HepG2 (cell line): ENCODE data around the gene CEP97. TPM values are rescaled to one million over a fixed set of nuclear protein-coding genes. Genes with fewer than 3 reads are reported as not detected.

ENCODE experiments used
- ATAC-seq: fragments of 200-7000 bp; cut with Tn5 transposase; 3 replicates; pipeline ENCODE4 v1.9.1; 2020; ENCODE audit warnings: mild to moderate bottlenecking, moderate library complexity
- BruUV-seq: library from RNA; stranded (reverse); fragments of 400-500 nt; replicated peaks from 2 replicates; lab custom pipeline; 2021; lab: Mats Ljungman, UMichigan
- CTCF ChIA-PET: fragments of 300-600 bp; formaldehyde crosslinking; extraction: SDS; loops from one replicate; lab custom pipeline; 2021; ENCODE audit warnings: low total read pairs, inconsistent platforms, low intra/inter-chr PET ratio; lab: Yijun Ruan, JAX
- POLR2A ChIA-PET: fragments of 350-600 bp; sonication (Branson Sonifier 250); formaldehyde crosslinking; loops from one replicate; lab custom pipeline; 2020; ENCODE audit warnings: antibody characterized with exemption, inconsistent platforms; lab: Yijun Ruan, JAX
- DNase-seq: peaks from one replicate; pipeline ENCODE4 v3.0.0-alpha.2; 2015; ENCODE audit warnings: low spot score
- FAIRE-seq: peaks from 3 replicates; lab custom pipeline; 2011; peaks lifted over from hg19 to GRCh38; lab: Jason Lieb, UNC
- H2AFZ ChIP-seq: one replicate; pipeline ENCODE4 v1.6.1; 2011; ENCODE audit warnings: low read length, inconsistent platforms
- H3K27ac ChIP-seq: fragments of 300-600 bp; 3 replicates; pipeline ENCODE4 v1.8.0; 2011; ENCODE audit warnings: mixed run types, mild to moderate bottlenecking, mixed read lengths, low read length, inconsistent platforms; ENCODE audit not compliant: insufficient read depth; ENCODE audit errors: extremely low read length
- H3K27me3 ChIP-seq, 2 experiments: fragments of 200-600 bp in 1 of 2; 2 replicates in 1 of 2; 3 replicates in 1 of 2; pipeline versions ENCODE4 v1.6.0 to v1.8.0; 2011; ENCODE audit warnings: low read length in 2 of 2, mild to moderate bottlenecking in 2 of 2, moderate library complexity in 2 of 2, inconsistent platforms in 1 of 2; ENCODE audit not compliant: insufficient read depth in 2 of 2, control insufficient read depth in 1 of 2
- H3K36me3 ChIP-seq, 2 experiments: fragments of 200-600 bp in 1 of 2; replicated peaks in 1 of 2; 2 replicates in 1 of 2; 3 replicates in 1 of 2; pipeline versions ENCODE4 v1.5.1 to v1.8.0; 2011; ENCODE audit warnings: low read length in 2 of 2, inconsistent platforms in 1 of 2; ENCODE audit not compliant: insufficient read depth in 2 of 2, control insufficient read depth in 1 of 2
- H3K4me1 ChIP-seq: 2 replicates; pipeline ENCODE4 v1.5.1; 2012; ENCODE audit warnings: low read length, inconsistent platforms; ENCODE audit not compliant: insufficient read depth
- H3K4me2 ChIP-seq: 2 replicates; pipeline ENCODE4 v1.6.0; 2011; ENCODE audit warnings: low read depth, low read length, inconsistent platforms
- H3K4me3 ChIP-seq, 3 experiments: fragments of 200-600 bp in 1 of 3; sonication (generic), shearing (Covaris generic) in 1 of 3; replicated peaks in 1 of 3; 2 replicates each; pipeline ENCODE4 v1.5.1; 2011 to 2016; ENCODE audit warnings: low read length in 3 of 3, inconsistent platforms in 2 of 3, low read depth in 2 of 3, mild to moderate bottlenecking in 2 of 3, control low read depth in 1 of 3, mixed read lengths in 1 of 3; ENCODE audit not compliant: insufficient read depth in 1 of 3
- H3K79me2 ChIP-seq: one replicate; pipeline ENCODE4 v1.6.1; 2011; ENCODE audit warnings: low read length, inconsistent platforms; ENCODE audit not compliant: insufficient read depth
- H3K9ac ChIP-seq: 2 replicates; pipeline ENCODE4 v1.6.0; 2011; ENCODE audit warnings: mild to moderate bottlenecking, low read depth, low read length, inconsistent platforms; ENCODE audit not compliant: insufficient read depth
- H3K9me3 ChIP-seq: 2 replicates; pipeline ENCODE4 v1.5.1; 2012; ENCODE audit warnings: mild to moderate bottlenecking, low read length
- H4K20me1 ChIP-seq: 2 replicates; pipeline ENCODE4 v1.6.0; 2011; ENCODE audit warnings: inconsistent platforms, mild to moderate bottlenecking, low read length, moderate library complexity; ENCODE audit not compliant: insufficient read depth
- AGO1 ChIP-seq: fragments of 200-400 bp; formaldehyde crosslinking; IDR thresholded peaks from 2 replicates; pipeline ENCODE4 v1.6.1; 2017; ENCODE audit warnings: mild to moderate bottlenecking, low read depth, low read length, moderate library complexity; ENCODE audit not compliant: poor library complexity, severe bottlenecking
- ATF7 ChIP-seq, 2 experiments: fragments of 450-650 bp in 1 of 2; sonication (generic) in 1 of 2; formaldehyde crosslinking in 1 of 2; IDR thresholded peaks; 2 replicates each; pipeline versions ENCODE4 v1.4.0 to v1.6.1; 2016 to 2020; ENCODE audit warnings: antibody characterized with exemption in 1 of 2, mild to moderate bottlenecking in 1 of 2, missing genetic modification reagents in 1 of 2
- E2F5 ChIP-seq: sonication (generic); formaldehyde crosslinking; conservative IDR thresholded peaks from 2 replicates; pipeline ENCODE4 v1.4.0; 2020; ENCODE audit warnings: missing genetic modification reagents
- FOXO1 ChIP-seq: sonication (generic); formaldehyde crosslinking; IDR thresholded peaks from 2 replicates; pipeline ENCODE4 v1.4.0; 2020; ENCODE audit warnings: missing genetic modification reagents
- FUBP1 ChIP-seq: sonication (generic); formaldehyde crosslinking; IDR thresholded peaks from 2 replicates; pipeline ENCODE4 v1.5.1; 2020; ENCODE audit warnings: missing genetic modification reagents, mild to moderate bottlenecking, borderline replicate concordance
- IKZF5 ChIP-seq: IDR thresholded peaks from 2 replicates; pipeline ENCODE4 v1.6.1; 2018; ENCODE audit warnings: missing genetic modification reagents, mild to moderate bottlenecking, missing compliant biosample characterization
- ZNF160 ChIP-seq: sonication (generic); formaldehyde crosslinking; IDR thresholded peaks from 2 replicates; pipeline ENCODE4 v1.8.0; 2022; ENCODE audit warnings: mild to moderate bottlenecking, inconsistent platforms, missing genetic modification reagents
- ZNF282 ChIP-seq: fragments of 450-650 bp; IDR thresholded peaks from 2 replicates; pipeline ENCODE4 v1.6.1; 2018; ENCODE audit not compliant: partially characterized antibody
- ZNF562 ChIP-seq: sonication (generic); formaldehyde crosslinking; IDR thresholded peaks from 2 replicates; pipeline ENCODE4 v1.8.0; 2022; ENCODE audit warnings: missing genetic modification reagents, borderline replicate concordance
- WGBS: methylation state at CpG from one replicate; pipeline ENCODE4 v1.1.6; 2017; ENCODE audit warnings: low lambda C conversion rate; 5-methylcytosine and 5-hydroxymethylcytosine counted together
- in situ Hi-C: cut with HindIII; loops from 2 replicates; pipeline ENCODE4 v1.10.0; 2017; ENCODE audit warnings: low pct_unique_long_range_greater_than_20kb; ENCODE audit not compliant: extremely low pct_ligation_motif_present
- intact Hi-C: fragments of 100-400 bp; cut with micrococcal nuclease; formaldehyde crosslinking; loops from one replicate; pipeline ENCODE4 v1.10.0; 2022; ENCODE audit not compliant: unreplicated experiment
- polyA plus RNA-seq, 8 experiments: library from polyadenylated mRNA; depleted of rRNA in 3 of 8; stranded (reverse) in 7 of 8; unstranded in 1 of 8; fragments of >200 nt; fragmentation: Illumina TruSeq in 4 of 8; extraction: Trizol in 4 of 8; gene quantifications; 2 replicates each; pipeline versions ENCODE4 v1.2.1 to v1.2.3, GENCODE V29; 2011 to 2016; ENCODE audit warnings: low read depth in 4 of 8, missing spikeins in 1 of 8, mixed read lengths in 1 of 8; ENCODE audit not compliant: insufficient read depth in 1 of 8
- total RNA-seq, 5 experiments: library from RNA; depleted of rRNA; stranded (reverse); fragments of >200 nt; fragmentation: Illumina TruSeq; extraction: Trizol; gene quantifications; 2 replicates each; pipeline ENCODE4 v1.2.3, GENCODE V29; 2016; ENCODE audit warnings: low read depth in 1 of 5

The CEP97 gene
- total and polyA plus RNA-seq, 2 of the 13 experiments (the other 11 are each of a cell fraction or from before 2014, with no cell fraction given), result 0.99 to 6.5 TPM

GRCh38 chr3:101732240-101732641 is 7.8 kb downstream of the CEP97 start:
- no peak for FAIRE-seq
- no peak overlapping the region for H2AFZ ChIP-seq
- CTCF ChIA-PET, result no interaction called here

More at GRCh38 chr3:101732240-101732641, 7.8 kb downstream of the CEP97 start:
- no TSS peak for BruUV-seq
- Histone ChIP-seq H3K4me2 (no peak overlapping the region), H3K9ac (no peak overlapping the region), H3K4me3 (no peak overlapping the region), H4K20me1 (no peaks in the 10 kb centered on the region), H3K27ac (no peak overlapping the region), H3K36me3 (peaks cover 2 to 36% of the 10 kb centered on the region in 2 experiments; a peak in 4 of 5 replicates), H3K27me3 (no peaks in the 10 kb centered on the region), H3K9me3 (no peaks in the 10 kb centered on the region), H3K79me2 (no peaks in the 10 kb centered on the region), H3K4me1 (no peaks in the 10 kb centered on the region)
- 96% methylated on average over 4 of the region's 4 CpGs for WGBS
- DNase-seq (no peak), ATAC-seq (no peak)
- POLR2A ChIA-PET, result no interaction called here
- intact Hi-C loops, result no loop called here
- no peak for TF ChIP-seq ZNF160 (CRISPR knock-in tag)
- TF ChIP-seq ZNF282, result no peak
- TF ChIP-seq ZNF562 (CRISPR knock-in tag), result no peak
- no peak for TF ChIP-seq AGO1
- TF ChIP-seq E2F5 (CRISPR knock-in tag), result no peak
- TF ChIP-seq IKZF5 (CRISPR knock-in tag), result no peak
- no peak for TF ChIP-seq ATF7 (IDR thresholded peaks at IDR 0.05)
- TF ChIP-seq ATF7 (CRISPR knock-in tag; IDR thresholded peaks at IDR 0.05), result no peak
- TF ChIP-seq FOXO1, result no peak
- no peak for TF ChIP-seq FUBP1 (CRISPR knock-in tag)
- in situ Hi-C loops, result no loop called here
